Activated CD4-positive, CD25-positive, alpha-beta regulatory T cell treated with anti-CD3 and anti-CD28 coated beads, Interleukin-2, amount 50 U/mL, for 72 hours (primary cell): ENCODE measurements around the gene RAD51B.

Experiments used
- DNase-seq: peaks from one replicate; pipeline ENCODE4 v3.0.0; 2021

RAD51B gene

GRCh38 chr14:68669111-68669511 is 849.5 kb downstream of the RAD51B start:
- DNase-seq = no peak

GRCh38 chr14:68669603-68670358 is 850.2 kb downstream of the RAD51B start:
- DNase-seq = no peak

- no peak for DNase-seq
Observed at GRCh38 chr14:68670359-68670715, 850.8 kb downstream of the RAD51B start.

- DNase-seq = no peak
Observed at GRCh38 chr14:68671909-68672308, 852.3 kb downstream of the RAD51B start.

GRCh38 chr14:68672609-68673285 is 853.2 kb downstream of the RAD51B start:
- no peak for DNase-seq

- DNase-seq = no peak
Observed at GRCh38 chr14:68673464-68673863, 853.9 kb downstream of the RAD51B start.

- DNase-seq = no peak
Observed at GRCh38 chr14:68674538-68675232, 855.1 kb downstream of the RAD51B start.

- no peak for DNase-seq
Observed at GRCh38 chr14:68675233-68675577, 855.6 kb downstream of the RAD51B start.

GRCh38 chr14:68676511-68676943 is 856.9 kb downstream of the RAD51B start:
- no peak for DNase-seq

- no peak for DNase-seq
Observed at GRCh38 chr14:68677476-68677875, 857.9 kb downstream of the RAD51B start.

GRCh38 chr14:68677901-68678300 is 858.3 kb downstream of the RAD51B start:
- DNase-seq = no peak

GRCh38 chr14:68678471-68678870 is 858.9 kb downstream of the RAD51B start:
- no peak for DNase-seq

GRCh38 chr14:68679301-68679700 is 859.7 kb downstream of the RAD51B start:
- DNase-seq = no peak

GRCh38 chr14:68679746-68680467 is 860.3 kb downstream of the RAD51B start:
- DNase-seq = no peak

GRCh38 chr14:68680541-68681051 is 861.0 kb downstream of the RAD51B start:
- DNase-seq = no peak

- DNase-seq = no peak
Observed at GRCh38 chr14:68681256-68682011, 861.9 kb downstream of the RAD51B start.

GRCh38 chr14:68682166-68683103 is 862.9 kb downstream of the RAD51B start:
- DNase-seq = no peak

GRCh38 chr14:68683326-68683725 is 863.7 kb downstream of the RAD51B start:
- no peak for DNase-seq

GRCh38 chr14:68684466-68685418 is 865.2 kb downstream of the RAD51B start:
- no peak for DNase-seq
